ENCODE results near the gene CORO7. TPM values are rescaled to one million over a fixed set of nuclear protein-coding genes. Genes with fewer than 3 reads are reported as not detected.

CORO7 gene
- 54.8 TPM for total RNA-seq

DNA sequence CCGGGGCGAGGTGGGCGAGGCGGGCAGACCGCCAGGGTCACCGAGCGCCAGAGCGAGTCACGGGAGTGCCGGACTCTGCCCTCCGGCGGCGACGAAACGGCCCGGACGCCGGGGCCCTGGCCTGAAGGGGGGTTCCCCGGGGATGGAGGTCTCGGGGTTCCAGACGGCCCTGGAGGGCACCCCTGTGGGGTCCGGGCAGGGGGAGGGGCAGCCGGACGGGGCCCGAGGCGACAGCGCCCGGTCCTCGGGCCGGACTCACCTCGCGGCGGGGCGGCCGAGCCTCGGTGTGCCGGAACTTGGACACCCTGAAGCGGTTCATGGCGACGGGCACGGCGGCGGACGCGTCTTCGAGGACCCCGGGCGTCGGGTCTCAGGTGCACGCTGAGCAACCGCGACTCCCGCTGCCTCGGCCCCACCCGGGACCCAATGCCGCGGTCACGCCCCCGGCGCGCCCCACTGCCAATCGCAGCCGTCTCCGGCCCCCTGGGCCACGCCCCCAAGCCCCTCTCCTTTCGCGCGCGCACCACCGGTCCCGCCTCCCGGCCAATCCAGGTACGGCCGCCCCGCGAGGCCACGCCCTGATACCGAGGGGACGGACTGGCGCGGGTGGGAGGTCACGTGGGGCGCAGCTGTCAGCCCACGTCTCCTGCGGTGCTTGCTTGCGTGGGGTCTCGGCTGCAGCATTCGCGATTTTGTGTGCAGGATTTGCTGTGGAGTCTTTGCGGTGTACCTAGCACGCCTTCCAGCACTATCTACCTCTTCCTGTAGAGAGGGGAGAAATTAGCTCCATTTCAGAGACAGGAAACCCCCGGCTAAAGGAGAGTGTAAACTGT lies at the start of gene CORO7:
Gene CORO7 (minus strand): TSS at position 397 of the 833 bp plus-strand sequence. CDS start 78 bp downstream, at position 319.

DNA sequence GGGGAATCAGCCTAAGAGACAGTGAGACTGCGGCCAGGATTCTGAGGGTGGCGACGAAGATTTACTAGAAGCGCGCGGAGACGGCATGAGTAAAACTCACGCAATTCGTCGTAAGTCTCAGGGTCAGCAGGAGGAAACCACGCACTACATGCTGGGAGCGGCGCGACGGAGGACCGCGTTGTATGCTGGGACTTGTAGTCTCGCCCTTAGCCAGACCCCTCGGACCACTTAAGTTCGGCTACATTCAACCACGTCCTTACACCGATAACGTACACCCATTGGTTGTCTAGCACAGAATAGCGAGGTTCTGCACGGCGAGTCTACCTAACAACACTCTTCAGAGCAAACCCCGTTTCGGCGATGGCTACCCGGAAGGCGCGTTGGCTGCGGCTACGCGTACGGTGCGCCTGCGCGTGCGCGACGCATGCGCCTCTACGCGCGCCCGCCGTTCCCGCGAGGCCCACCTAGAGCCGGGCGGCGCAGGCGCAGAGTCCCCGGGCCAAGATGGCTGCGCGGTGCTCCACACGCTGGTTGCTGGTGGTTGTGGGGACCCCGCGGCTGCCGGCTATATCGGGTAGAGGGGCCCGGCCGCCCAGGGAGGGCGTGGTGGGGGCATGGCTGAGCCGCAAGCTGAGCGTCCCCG lies 9.1 kb upstream of the CORO7 start, which contains the start of gene DNAJA3:
Gene DNAJA3 (plus strand): TSS at position 491 of the 643 bp plus-strand sequence. CDS start 14 bp downstream, at position 505.

DNA sequence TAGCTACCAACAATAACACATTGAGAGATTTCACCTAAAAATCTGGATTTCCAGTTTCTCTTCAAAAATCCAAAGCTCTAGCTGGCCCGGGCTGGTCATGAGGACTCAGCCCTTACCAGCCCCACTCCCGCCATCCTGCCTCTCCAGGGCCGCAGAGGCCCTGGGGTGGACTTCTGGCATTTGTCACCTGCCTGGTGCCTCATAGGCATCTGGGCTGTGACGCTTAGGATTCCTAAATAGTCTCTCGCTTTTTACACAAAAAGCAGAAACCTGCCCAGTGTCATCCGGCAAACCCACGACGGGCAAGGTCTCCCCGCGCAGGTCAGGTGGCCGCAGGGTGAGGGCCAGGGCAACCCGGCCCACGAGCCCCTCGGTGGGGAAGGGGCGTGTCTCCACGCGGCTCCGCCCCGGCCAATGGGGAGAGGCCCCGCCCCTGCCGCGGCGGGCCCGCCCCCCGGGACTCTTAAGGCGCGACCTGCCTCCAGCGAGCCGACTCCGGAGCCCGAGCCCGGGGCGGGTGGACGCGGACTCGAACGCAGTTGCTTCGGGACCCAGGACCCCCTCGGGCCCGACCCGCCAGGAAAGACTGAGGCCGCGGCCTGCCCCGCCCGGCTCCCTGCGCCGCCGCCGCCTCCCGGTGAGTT lies 44.9 kb downstream of the CORO7 start, which contains the start of gene VASN:
Gene VASN (plus strand): TSS at position 492 of the 644 bp plus-strand sequence. CDS start 9,030 bp downstream, outside the sequence.

DNA sequence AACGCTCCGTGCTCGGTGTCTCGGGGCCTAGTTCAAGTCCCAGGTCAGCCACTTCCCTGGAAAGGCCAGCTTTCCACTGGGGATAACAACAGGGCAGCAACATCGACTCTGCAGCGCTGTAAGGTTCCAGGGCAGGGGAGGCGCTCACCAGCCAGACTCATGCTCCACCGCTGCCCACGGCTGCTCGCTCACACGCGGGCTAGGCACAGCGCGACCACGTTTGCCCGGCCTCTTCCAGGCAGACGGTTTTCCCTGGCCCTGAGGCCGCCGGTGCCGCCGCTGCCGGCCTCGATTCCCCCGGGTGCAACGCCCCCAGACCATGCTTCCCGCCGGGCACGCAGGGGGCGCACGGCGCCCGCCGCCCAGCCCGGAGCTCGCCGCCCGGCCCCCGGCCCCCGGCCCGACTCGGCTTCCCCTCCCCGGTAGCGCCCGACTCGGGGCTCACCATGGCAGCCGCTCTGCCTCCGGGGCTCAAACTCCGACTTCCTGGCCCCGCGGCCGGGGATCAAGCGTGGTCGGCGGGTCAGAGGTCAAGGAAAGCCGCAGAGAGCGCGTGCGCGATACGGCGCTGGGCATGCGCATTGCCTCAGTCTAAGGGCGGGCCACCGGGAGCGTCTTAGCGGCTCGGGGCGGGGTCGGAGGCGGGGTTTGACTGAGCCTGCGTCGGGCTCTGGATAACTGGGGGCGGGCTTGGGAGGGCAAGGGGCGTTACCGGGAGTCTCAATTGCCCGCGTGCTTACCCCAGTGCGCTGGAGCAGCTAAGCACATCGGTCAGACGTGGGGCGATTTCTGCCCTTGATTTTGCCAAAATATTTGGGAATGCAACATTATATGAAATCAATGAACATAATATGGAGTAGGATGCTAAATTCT lies 65.4 kb downstream of the CORO7 start, which contains the start of gene PAM16:
Gene PAM16 (minus strand): TSS at position 535 of the 873 bp plus-strand sequence. CDS start 87 bp downstream, at position 448.

DNA sequence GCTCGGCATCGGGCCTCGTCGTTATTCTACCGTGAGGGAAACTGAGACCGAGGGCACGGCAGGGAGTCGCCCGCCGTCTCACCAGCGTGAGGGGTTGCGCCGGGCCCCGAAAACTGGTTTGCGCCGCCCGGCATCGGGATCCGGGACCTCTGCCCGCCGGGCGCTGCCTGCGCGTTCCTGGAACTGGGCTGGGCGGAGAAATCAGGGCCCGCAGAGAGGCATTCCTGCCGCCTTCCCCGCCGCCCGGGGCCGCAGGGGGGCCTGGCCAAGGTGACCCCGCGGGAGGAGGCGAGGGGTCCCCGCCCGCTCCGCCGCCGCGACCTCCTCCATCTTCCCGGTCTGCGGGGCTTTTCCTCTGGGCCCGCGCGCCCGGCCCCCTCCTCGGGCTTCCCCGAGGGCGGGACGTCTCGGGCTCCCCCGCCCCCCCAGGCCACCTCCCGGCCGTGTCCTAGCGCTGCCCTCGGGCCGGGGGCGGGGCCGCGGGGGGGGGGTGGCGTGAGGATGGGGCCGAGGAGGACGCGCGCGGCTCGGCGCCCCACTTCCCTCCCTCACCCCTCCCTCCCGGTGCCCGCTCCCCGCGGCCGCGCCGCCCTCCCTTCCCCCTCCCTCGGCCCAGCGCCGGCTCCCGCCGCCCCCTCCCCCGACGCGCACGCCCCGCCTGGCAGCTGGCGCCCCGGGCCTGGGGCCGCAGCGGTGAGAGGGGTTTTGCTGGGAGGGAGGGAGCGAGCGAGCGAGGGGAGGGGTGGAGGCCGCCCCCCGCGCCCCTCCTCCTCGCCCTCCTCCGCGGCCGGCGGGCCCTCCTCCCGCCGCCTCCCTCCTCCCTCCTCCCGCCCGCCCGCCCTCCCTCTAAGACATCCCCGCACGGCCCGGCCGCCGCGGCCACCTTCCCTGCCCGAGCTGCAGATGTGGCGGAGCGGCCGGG lies 100.9 kb downstream of the CORO7 start, which contains the start of gene GLIS2:
Gene GLIS2 (plus strand): TSS at position 882 of the 922 bp plus-strand sequence. CDS start 16,214 bp downstream, outside the sequence.

Small RNAs within 50 kb of the gene (small RNA-seq; reads per million reads assigned to genes)
- gene AC012676.2 (ENCODE audit: low replicate concordance) = not detected

Other genes starting within 250 kb of the CORO7 start
- gene SRL, start 174.5 kb downstream of the CORO7 start, total RNA-seq = not detected
- gene TFAP4, start 143.6 kb downstream of the CORO7 start, total RNA-seq = 10.6 TPM
- gene GLIS2, start 100.5 kb downstream of the CORO7 start, total RNA-seq = 4.7 TPM
- 21.0 TPM for gene PAM16, start 65.3 kb downstream of the CORO7 start, total RNA-seq
- gene VASN, start 44.7 kb downstream of the CORO7 start, total RNA-seq = 1.9 TPM
- gene DNAJA3, start 9.3 kb upstream of the CORO7 start, total RNA-seq = 33.2 TPM
- gene NMRAL1, start 58.0 kb upstream of the CORO7 start, total RNA-seq = 57.9 TPM
- gene HMOX2, start 59.8 kb upstream of the CORO7 start, total RNA-seq = 42.9 TPM
- gene CDIP1, start 122.2 kb upstream of the CORO7 start, total RNA-seq = 18.2 TPM
- gene C16orf96, start 139.7 kb upstream of the CORO7 start, total RNA-seq = 0.63 TPM
- 8.5 TPM for gene UBALD1, start 198.3 kb upstream of the CORO7 start, total RNA-seq
- gene MGRN1, start 208.2 kb upstream of the CORO7 start, total RNA-seq = 65.1 TPM

Data from parietal lobe (tissue), 2 donors.